Nephron (organoid): ENCODE results near the gene LMBR1.

ENCODE experiments used
- H3K27ac Mint-ChIP-seq, 3 experiments: 2 replicates each; pipeline ENCODE4 v1.8.0; 2020; ENCODE audit warnings: mixed read lengths in 3 of 3, mild to moderate bottlenecking in 2 of 3, moderate library complexity in 1 of 3
- H3K27me3 Mint-ChIP-seq: 2 replicates; pipeline ENCODE4 v1.8.0; 2021; ENCODE audit warnings: low read depth, mild to moderate bottlenecking, moderate library complexity, mixed read lengths
- H3K36me3 Mint-ChIP-seq: 2 replicates; pipeline ENCODE4 v1.8.0; 2020; ENCODE audit warnings: low read depth, mixed read lengths
- H3K4me1 Mint-ChIP-seq: 2 replicates; pipeline ENCODE4 v1.8.0; 2020; ENCODE audit warnings: mixed read lengths
- H3K4me3 Mint-ChIP-seq, 3 experiments: 2 replicates each; pipeline ENCODE4 v1.8.0; 2020; ENCODE audit warnings: mild to moderate bottlenecking in 3 of 3, mixed read lengths in 3 of 3, moderate library complexity in 2 of 3
- H3K9me3 Mint-ChIP-seq: 2 replicates; pipeline ENCODE4 v1.8.0; 2020; ENCODE audit warnings: mixed read lengths
- CTCF ChIP-seq, 3 experiments: fragments of 200-600 bp; sonication (generic); IDR thresholded peaks; one replicate each; pipeline ENCODE4 v1.5.0; 2021; ENCODE audit warnings: antibody characterized with exemption in 3 of 3; ENCODE audit not compliant: unreplicated experiment in 3 of 3

LMBR1 gene

GRCh38 chr7:156778668-156779067 lies 114.3 kb downstream of the LMBR1 start:
- Mint-ChIP-seq H3K36me3 (peaks cover 21% of the 10 kb centered on the region), H3K27ac (no peak overlapping the region), H3K4me1 (no peaks in the 10 kb centered on the region), H3K4me3 (no peak overlapping the region), H3K9me3 (peaks cover 2% of the 10 kb centered on the region), H3K27me3 (no peaks in the 10 kb centered on the region)
- no peak for TF ChIP-seq CTCF (IDR thresholded peaks at IDR 0.05; ENCODE audit: unreplicated experiment in 3 of 3)

GRCh38 chr7:156778201-156778600 lies 114.8 kb downstream of the LMBR1 start:
- Mint-ChIP-seq H3K9me3 (peaks cover 6% of the 10 kb centered on the region), H3K4me3 (no peak overlapping the region), H3K4me1 (no peaks in the 10 kb centered on the region), H3K27me3 (no peaks in the 10 kb centered on the region), H3K36me3 (peaks cover 26% of the 10 kb centered on the region), H3K27ac (no peak overlapping the region)
- TF ChIP-seq CTCF (IDR thresholded peaks at IDR 0.05; ENCODE audit: unreplicated experiment in 3 of 3) = peak in 1 of 3 experiments; percentile 23

GRCh38 chr7:156777364-156778069 lies 115.5 kb downstream of the LMBR1 start:
- TF ChIP-seq CTCF (IDR thresholded peaks at IDR 0.05; ENCODE audit: unreplicated experiment in 3 of 3) = no peak
- H3K4me3 Mint-ChIP-seq = no peak overlapping the region
- H3K36me3 Mint-ChIP-seq = peaks cover 26% of the 10 kb centered on the region
- no peaks in the 10 kb centered on the region for H3K4me1 Mint-ChIP-seq
- H3K27ac Mint-ChIP-seq = no peak overlapping the region
- no peaks in the 10 kb centered on the region for H3K27me3 Mint-ChIP-seq
- H3K9me3 Mint-ChIP-seq = peaks cover 7% of the 10 kb centered on the region

DNA sequence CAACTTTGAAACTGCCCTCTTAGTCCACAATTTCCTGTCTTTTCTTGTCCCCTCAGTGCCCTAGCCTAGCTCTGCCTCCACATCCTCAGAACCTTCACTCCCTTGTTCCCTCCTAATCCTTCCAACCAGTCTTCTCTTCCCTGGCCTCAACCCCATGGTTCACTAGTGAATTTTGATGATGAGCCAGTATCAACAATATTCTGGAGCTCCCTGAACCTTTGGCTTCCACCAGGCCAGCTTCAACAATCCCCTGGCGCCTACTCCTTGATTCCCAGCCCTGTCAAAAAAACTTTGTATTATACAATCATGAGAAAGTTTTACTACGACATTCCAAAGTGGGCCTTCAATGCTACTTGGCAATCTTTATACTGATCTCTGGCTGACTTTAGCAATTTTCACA lies 116.5 kb downstream of the LMBR1 start:
- no peak for TF ChIP-seq CTCF (IDR thresholded peaks at IDR 0.05; ENCODE audit: unreplicated experiment in 3 of 3)
- Mint-ChIP-seq H3K9me3 (peaks cover 7% of the 10 kb centered on the region), H3K4me1 (no peaks in the 10 kb centered on the region)

DNA sequence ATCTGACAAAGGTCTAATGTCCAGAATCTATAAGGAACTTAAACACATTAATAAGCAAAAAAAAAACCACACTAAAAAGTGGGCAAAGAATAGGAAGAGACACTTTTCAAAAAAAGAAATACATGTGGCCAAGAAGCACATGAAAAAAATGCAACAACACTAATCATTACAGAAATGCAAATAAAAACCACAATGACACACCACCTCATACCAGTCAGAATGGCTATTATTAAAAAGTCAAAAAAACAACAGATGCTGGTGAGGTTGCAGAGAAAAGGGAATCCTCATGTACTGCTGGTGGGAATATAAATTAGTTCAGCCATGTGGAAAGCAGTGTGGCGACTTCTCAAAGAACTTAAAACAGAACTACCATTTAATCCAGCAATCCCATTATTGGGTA lies 119.0 kb downstream of the LMBR1 start:
- Mint-ChIP-seq H3K4me3 (no peak overlapping the region), H3K27me3 (no peaks in the 10 kb centered on the region), H3K27ac (no peak overlapping the region), H3K9me3 (peaks cover 7% of the 10 kb centered on the region), H3K36me3 (peaks cover 31% of the 10 kb centered on the region), H3K4me1 (no peaks in the 10 kb centered on the region)
- no peak for TF ChIP-seq CTCF (IDR thresholded peaks at IDR 0.05; ENCODE audit: unreplicated experiment in 3 of 3)

More for the DNA sequence above, 116.5 kb downstream of the LMBR1 start:
- Mint-ChIP-seq H3K4me3 (no peak overlapping the region), H3K27me3 (no peaks in the 10 kb centered on the region), H3K27ac (no peak overlapping the region), H3K36me3 (peaks cover 25% of the 10 kb centered on the region)

- Mint-ChIP-seq H3K9me3 (peaks cover 7% of the 10 kb centered on the region), H3K27ac (no peak overlapping the region), H3K36me3 (peaks cover 29% of the 10 kb centered on the region), H3K4me1 (no peaks in the 10 kb centered on the region), H3K4me3 (no peak overlapping the region), H3K27me3 (no peaks in the 10 kb centered on the region)
- TF ChIP-seq CTCF (IDR thresholded peaks at IDR 0.05; ENCODE audit: unreplicated experiment in 3 of 3) = no peak
Observed at GRCh38 chr7:156772725-156773124, 120.3 kb downstream of the LMBR1 start.
